SK-N-SH (cell line): Measurements from ENCODE around the gene HHAT.

ENCODE experiments used
- CHD2 ChIP-seq: fragments of 150-350 bp; IDR thresholded peaks from 2 replicates; pipeline ENCODE4 v1.6.1; 2018; ENCODE audit warnings: low read length; ENCODE audit not compliant: partially characterized antibody
- GABPA ChIP-seq: IDR thresholded peaks from 2 replicates; pipeline ENCODE4 v1.4.0; 2012; ENCODE audit warnings: low read depth, mild to moderate bottlenecking
- MXI1 ChIP-seq: IDR thresholded peaks from 2 replicates; pipeline ENCODE4 v1.6.1; 2012; ENCODE audit warnings: mild to moderate bottlenecking, low read depth, low read length, improper control_type of control experiment
- NFIC ChIP-seq: IDR thresholded peaks from 2 replicates; pipeline ENCODE4 v1.4.0; 2012; ENCODE audit warnings: borderline replicate concordance
- NRF1 ChIP-seq: IDR thresholded peaks from 2 replicates; pipeline ENCODE4 v1.6.1; 2012; ENCODE audit warnings: low read depth, mild to moderate bottlenecking, low read length
- SIN3A ChIP-seq: IDR thresholded peaks from 2 replicates; pipeline ENCODE4 v1.6.1; 2012; ENCODE audit warnings: low read depth, mild to moderate bottlenecking, low read length, moderate library complexity, borderline replicate concordance
- USF1 ChIP-seq: IDR thresholded peaks from 2 replicates; pipeline ENCODE4 v1.4.0; 2012; ENCODE audit warnings: low read depth, borderline replicate concordance
- TF ChIP-seq, protein P1 (sequence below): fragments of 200-600 bp; sonication (generic); IDR thresholded peaks from 2 replicates; pipeline ENCODE4 v1.6.1; 2017; ENCODE audit warnings: antibody characterized with exemption, mild to moderate bottlenecking, moderate library complexity

DNA sequence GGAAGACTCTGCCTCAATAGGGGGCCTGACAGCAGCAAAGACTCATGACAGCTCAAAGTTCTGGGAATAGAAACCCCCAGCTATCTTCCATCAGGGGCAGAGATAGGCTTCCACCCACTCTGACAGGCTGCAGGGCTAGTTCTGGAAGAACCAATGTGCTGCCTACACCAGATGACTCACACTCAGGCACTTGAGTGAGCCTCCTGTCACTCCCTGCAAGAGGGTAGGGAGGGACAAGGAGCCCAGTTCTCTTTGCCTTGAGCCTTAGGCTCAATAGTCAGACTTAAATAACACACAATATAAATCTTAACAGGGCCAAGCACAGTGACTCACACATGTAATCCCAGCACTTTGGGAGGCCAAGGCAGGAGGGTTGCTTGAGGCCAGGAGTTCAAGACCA is 386.4 kb downstream of the HHAT start:
- TF ChIP-seq, protein P1, sequence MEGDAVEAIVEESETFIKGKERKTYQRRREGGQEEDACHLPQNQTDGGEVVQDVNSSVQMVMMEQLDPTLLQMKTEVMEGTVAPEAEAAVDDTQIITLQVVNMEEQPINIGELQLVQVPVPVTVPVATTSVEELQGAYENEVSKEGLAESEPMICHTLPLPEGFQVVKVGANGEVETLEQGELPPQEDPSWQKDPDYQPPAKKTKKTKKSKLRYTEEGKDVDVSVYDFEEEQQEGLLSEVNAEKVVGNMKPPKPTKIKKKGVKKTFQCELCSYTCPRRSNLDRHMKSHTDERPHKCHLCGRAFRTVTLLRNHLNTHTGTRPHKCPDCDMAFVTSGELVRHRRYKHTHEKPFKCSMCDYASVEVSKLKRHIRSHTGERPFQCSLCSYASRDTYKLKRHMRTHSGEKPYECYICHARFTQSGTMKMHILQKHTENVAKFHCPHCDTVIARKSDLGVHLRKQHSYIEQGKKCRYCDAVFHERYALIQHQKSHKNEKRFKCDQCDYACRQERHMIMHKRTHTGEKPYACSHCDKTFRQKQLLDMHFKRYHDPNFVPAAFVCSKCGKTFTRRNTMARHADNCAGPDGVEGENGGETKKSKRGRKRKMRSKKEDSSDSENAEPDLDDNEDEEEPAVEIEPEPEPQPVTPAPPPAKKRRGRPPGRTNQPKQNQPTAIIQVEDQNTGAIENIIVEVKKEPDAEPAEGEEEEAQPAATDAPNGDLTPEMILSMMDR = no peak
- TF ChIP-seq CHD2 (no peak), MXI1 (no peak), NFIC (no peak), USF1 (no peak), SIN3A (no peak), GABPA (no peak), NRF1 (no peak)
